ENCODE measurements around the gene SDHAF2. TPM values are rescaled to one million over a fixed set of nuclear protein-coding genes. Genes with fewer than 3 reads are reported as not detected.

SDHAF2 gene
- total RNA-seq, 1 experiment from 2014 or later = 49.1 TPM

DNA sequence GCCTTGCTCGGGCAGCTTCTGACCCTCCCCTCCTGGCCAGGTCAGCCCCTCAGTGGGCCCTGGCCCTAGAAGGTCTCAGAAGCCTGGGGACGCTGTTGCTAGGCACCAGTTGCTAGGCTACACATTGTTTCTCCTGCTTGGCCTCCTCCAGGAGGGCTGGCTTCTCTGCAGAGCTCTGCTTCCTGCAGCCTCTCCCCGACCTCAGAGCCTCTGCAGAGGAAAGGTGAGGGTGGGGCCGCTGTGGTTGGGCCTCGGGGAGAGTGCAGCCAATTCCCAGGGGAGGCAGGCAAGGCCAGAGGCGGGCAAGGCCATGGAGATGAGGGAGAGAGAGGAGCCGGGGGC lies 51.0 kb downstream of the SDHAF2 start:
- Histone ChIP-seq H3K36me3 (ENCODE audit: insufficient read depth, low read length, poor library complexity, severe bottlenecking) (no peaks in the 10 kb centered on the region), H3K4me3 (ENCODE audit: low read depth, low read length, poor library complexity, severe bottlenecking) (no peak overlapping the region), H3K9me3 (ENCODE audit: low read depth, low read length, poor library complexity, severe bottlenecking) (no peaks in the 10 kb centered on the region), H3K4me1 (ENCODE audit: insufficient read depth, low read length, poor library complexity, severe bottlenecking) (no peaks in the 10 kb centered on the region), H3K27ac (ENCODE audit: low read depth, low read length, poor library complexity, severe bottlenecking) (no peak overlapping the region), H3K27me3 (replicated peaks; ENCODE audit: insufficient read depth, low read depth, low read length, poor library complexity) (no peaks in the 10 kb centered on the region)
- intact Hi-C loops (cut with micrococcal nuclease; ENCODE audit: unreplicated experiment) = no loop called here
- ChIA-PET CTCF (interaction anchor here (0.6 to 1.2 kb wide), 3 partner anchors 19 to 51 kb away, joined by 3 to 5 read pairs (median 4); no protein-coding TSS in a partner anchor), POLR2A (ENCODE audit: low non-redundant PET) (no interaction called here)
- TF ChIP-seq EZH2 (IDR thresholded peaks at IDR 0.05; ENCODE audit: borderline replicate concordance, low read depth, low read length, poor library complexity, severe bottlenecking) = no peak
- TF ChIP-seq, protein P1, sequence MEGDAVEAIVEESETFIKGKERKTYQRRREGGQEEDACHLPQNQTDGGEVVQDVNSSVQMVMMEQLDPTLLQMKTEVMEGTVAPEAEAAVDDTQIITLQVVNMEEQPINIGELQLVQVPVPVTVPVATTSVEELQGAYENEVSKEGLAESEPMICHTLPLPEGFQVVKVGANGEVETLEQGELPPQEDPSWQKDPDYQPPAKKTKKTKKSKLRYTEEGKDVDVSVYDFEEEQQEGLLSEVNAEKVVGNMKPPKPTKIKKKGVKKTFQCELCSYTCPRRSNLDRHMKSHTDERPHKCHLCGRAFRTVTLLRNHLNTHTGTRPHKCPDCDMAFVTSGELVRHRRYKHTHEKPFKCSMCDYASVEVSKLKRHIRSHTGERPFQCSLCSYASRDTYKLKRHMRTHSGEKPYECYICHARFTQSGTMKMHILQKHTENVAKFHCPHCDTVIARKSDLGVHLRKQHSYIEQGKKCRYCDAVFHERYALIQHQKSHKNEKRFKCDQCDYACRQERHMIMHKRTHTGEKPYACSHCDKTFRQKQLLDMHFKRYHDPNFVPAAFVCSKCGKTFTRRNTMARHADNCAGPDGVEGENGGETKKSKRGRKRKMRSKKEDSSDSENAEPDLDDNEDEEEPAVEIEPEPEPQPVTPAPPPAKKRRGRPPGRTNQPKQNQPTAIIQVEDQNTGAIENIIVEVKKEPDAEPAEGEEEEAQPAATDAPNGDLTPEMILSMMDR (conservative IDR thresholded peaks at IDR 0.05; ENCODE audit: low read depth, low read length) = no peak
- no TSS peak for BruUV-seq (replicated peaks)
- DNase-seq (ENCODE audit: low spot score) = no peak

DNA sequence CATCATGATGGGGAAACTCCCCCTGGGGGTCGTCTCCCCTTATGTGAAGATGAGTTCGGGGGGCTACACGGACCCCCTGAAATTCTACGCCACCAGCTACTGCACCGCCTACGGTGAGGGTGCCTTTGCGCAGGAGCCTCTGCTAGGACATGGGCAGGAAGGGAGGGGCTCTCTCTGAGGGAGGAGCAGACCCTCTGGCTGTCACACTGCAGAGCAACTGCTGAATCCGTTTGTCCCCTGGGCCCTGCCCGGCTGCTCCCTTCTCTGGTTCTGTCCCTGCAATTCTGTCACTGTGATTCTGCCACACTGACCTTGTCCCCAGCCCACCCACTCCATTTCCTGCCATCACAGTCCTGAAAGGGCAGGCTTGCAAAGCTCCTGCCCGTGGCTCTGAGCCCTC lies 51.9 kb downstream of the SDHAF2 start:
- Histone ChIP-seq H3K4me1 (ENCODE audit: insufficient read depth, low read length, poor library complexity, severe bottlenecking) (no peaks in the 10 kb centered on the region), H3K27me3 (replicated peaks; ENCODE audit: insufficient read depth, low read depth, low read length, poor library complexity) (no peaks in the 10 kb centered on the region), H3K36me3 (ENCODE audit: insufficient read depth, low read length, poor library complexity, severe bottlenecking) (no peaks in the 10 kb centered on the region), H3K4me3 (ENCODE audit: low read depth, low read length, poor library complexity, severe bottlenecking) (no peak overlapping the region), H3K9me3 (ENCODE audit: low read depth, low read length, poor library complexity, severe bottlenecking) (no peaks in the 10 kb centered on the region), H3K27ac (ENCODE audit: low read depth, low read length, poor library complexity, severe bottlenecking) (no peak overlapping the region)
- no TSS peak for BruUV-seq (replicated peaks)
- no peak for DNase-seq (ENCODE audit: low spot score)
- ChIA-PET POLR2A (ENCODE audit: low non-redundant PET) (interaction anchor here (0.5 kb wide), 1 partner anchor 34 kb away, joined by 5 read pairs; no protein-coding TSS in a partner anchor), CTCF (interaction anchor here (1.1 to 1.6 kb wide), 8 partner anchors 9 to 157 kb away, joined by 3 to 12 read pairs (median 4); no protein-coding TSS in a partner anchor)
- TF ChIP-seq, protein P1 (conservative IDR thresholded peaks at IDR 0.05; ENCODE audit: low read depth, low read length) = no peak
- TF ChIP-seq EZH2 (IDR thresholded peaks at IDR 0.05; ENCODE audit: borderline replicate concordance, low read depth, low read length, poor library complexity, severe bottlenecking) = no peak
- intact Hi-C loops (cut with micrococcal nuclease; ENCODE audit: unreplicated experiment) = no loop called here

DNA sequence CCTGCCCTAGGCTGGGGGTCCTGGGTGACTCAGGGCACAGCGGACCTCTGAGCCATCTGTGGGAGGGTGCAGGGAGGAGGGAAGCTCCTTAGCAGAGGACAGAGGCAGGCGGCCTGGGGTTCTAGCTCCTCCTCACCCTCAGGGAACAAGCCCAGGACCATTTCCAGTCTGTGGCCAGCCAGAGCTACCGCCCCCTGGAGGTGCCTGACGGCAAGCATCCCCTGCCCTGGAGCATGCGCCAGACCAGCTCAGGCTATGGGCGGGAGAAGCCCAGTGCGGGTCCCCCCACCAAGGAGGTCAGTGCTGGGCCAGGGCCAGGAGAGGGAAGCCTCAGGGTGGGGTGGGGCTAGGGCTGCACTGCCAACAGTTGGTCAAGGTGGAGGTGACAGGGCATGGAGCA lies 52.6 kb downstream of the SDHAF2 start:
- ChIA-PET CTCF (interaction anchor here (0.6 to 1.6 kb wide), 11 partner anchors 9 to 156 kb away, joined by 3 to 12 read pairs (median 3); no protein-coding TSS in a partner anchor), POLR2A (ENCODE audit: low non-redundant PET) (interaction anchor here (0.5 kb wide), 1 partner anchor 34 kb away, joined by 5 read pairs; no protein-coding TSS in a partner anchor)
- intact Hi-C loops (cut with micrococcal nuclease; ENCODE audit: unreplicated experiment) = no loop called here
- no peak for TF ChIP-seq EZH2 (IDR thresholded peaks at IDR 0.05; ENCODE audit: borderline replicate concordance, low read depth, low read length, poor library complexity, severe bottlenecking)
- TF ChIP-seq, protein P1 (conservative IDR thresholded peaks at IDR 0.05; ENCODE audit: low read depth, low read length) = peak; percentile 80
- Histone ChIP-seq H3K27me3 (replicated peaks; ENCODE audit: insufficient read depth, low read depth, low read length, poor library complexity) (no peaks in the 10 kb centered on the region), H3K9me3 (ENCODE audit: low read depth, low read length, poor library complexity, severe bottlenecking) (no peaks in the 10 kb centered on the region), H3K4me3 (ENCODE audit: low read depth, low read length, poor library complexity, severe bottlenecking) (no peak overlapping the region), H3K36me3 (ENCODE audit: insufficient read depth, low read length, poor library complexity, severe bottlenecking) (no peaks in the 10 kb centered on the region), H3K27ac (ENCODE audit: low read depth, low read length, poor library complexity, severe bottlenecking) (no peak overlapping the region), H3K4me1 (ENCODE audit: insufficient read depth, low read length, poor library complexity, severe bottlenecking) (no peaks in the 10 kb centered on the region)
- DNase-seq (ENCODE audit: low spot score) = peak; percentile 39
- no TSS peak for BruUV-seq (replicated peaks)
